ENCODE data around the gene ARMC9.

Gene ARMC9

GRCh38 chr2:231357931-231358330, 159.5 kb downstream of the ARMC9 start:
- no peak for TF ChIP-seq ZNF274 (IDR thresholded peaks at IDR 0.05; ENCODE audit: low read depth, low read length)
- no peak overlapping the region for H3K4me3 ChIP-seq (ENCODE audit: low read length)

- no peak for TF ChIP-seq ZNF274 (IDR thresholded peaks at IDR 0.05; ENCODE audit: low read depth, low read length)
- no peak overlapping the region for H3K4me3 ChIP-seq (ENCODE audit: low read length)
Measured at GRCh38 chr2:231359441-231359840, 161.0 kb downstream of the ARMC9 start.

GRCh38 chr2:231359948-231360347, 161.5 kb downstream of the ARMC9 start:
- no peak for TF ChIP-seq ZNF274 (IDR thresholded peaks at IDR 0.05; ENCODE audit: low read depth, low read length)
- H3K4me3 ChIP-seq (ENCODE audit: low read length) = no peak overlapping the region

- H3K4me3 ChIP-seq (ENCODE audit: low read length) = no peak overlapping the region
- no peak for TF ChIP-seq ZNF274 (IDR thresholded peaks at IDR 0.05; ENCODE audit: low read depth, low read length)
Measured at GRCh38 chr2:231360401-231360800, 162.0 kb downstream of the ARMC9 start.

- no peak for TF ChIP-seq ZNF274 (IDR thresholded peaks at IDR 0.05; ENCODE audit: low read depth, low read length)
- no peak overlapping the region for H3K4me3 ChIP-seq (ENCODE audit: low read length)
Measured at GRCh38 chr2:231360881-231361371, 162.5 kb downstream of the ARMC9 start.

- H3K4me3 ChIP-seq (ENCODE audit: low read length) = no peak overlapping the region; the same call in 1 of the 2 replicates
- TF ChIP-seq ZNF274 (IDR thresholded peaks at IDR 0.05; ENCODE audit: low read depth, low read length) = no peak
Measured at GRCh38 chr2:231361701-231362554, 163.5 kb downstream of the ARMC9 start.

GRCh38 chr2:231362555-231363184, 164.2 kb downstream of the ARMC9 start:
- no peak overlapping the region for H3K4me3 ChIP-seq (ENCODE audit: low read length)
- TF ChIP-seq ZNF274 (IDR thresholded peaks at IDR 0.05; ENCODE audit: low read depth, low read length) = no peak

GRCh38 chr2:231364061-231364460, 165.6 kb downstream of the ARMC9 start:
- H3K4me3 ChIP-seq (ENCODE audit: low read length) = no peak overlapping the region
- TF ChIP-seq ZNF274 (IDR thresholded peaks at IDR 0.05; ENCODE audit: low read depth, low read length) = no peak

- H3K4me3 ChIP-seq (ENCODE audit: low read length) = no peak overlapping the region
- no peak for TF ChIP-seq ZNF274 (IDR thresholded peaks at IDR 0.05; ENCODE audit: low read depth, low read length)
Measured at GRCh38 chr2:231364961-231365810, 166.8 kb downstream of the ARMC9 start.

- no peak overlapping the region for H3K4me3 ChIP-seq (ENCODE audit: low read length)
- TF ChIP-seq ZNF274 (IDR thresholded peaks at IDR 0.05; ENCODE audit: low read depth, low read length) = no peak
Measured at GRCh38 chr2:231367178-231367577, 168.7 kb downstream of the ARMC9 start.

- no peak for TF ChIP-seq ZNF274 (IDR thresholded peaks at IDR 0.05; ENCODE audit: low read depth, low read length)
- H3K4me3 ChIP-seq (ENCODE audit: low read length) = no peak overlapping the region
Measured at GRCh38 chr2:231369580-231370428, 171.4 kb downstream of the ARMC9 start.

GRCh38 chr2:231370429-231370748, 172.0 kb downstream of the ARMC9 start:
- TF ChIP-seq ZNF274 (IDR thresholded peaks at IDR 0.05; ENCODE audit: low read depth, low read length) = no peak
- H3K4me3 ChIP-seq (ENCODE audit: low read length) = no peak overlapping the region

GRCh38 chr2:231370749-231371429, 172.5 kb downstream of the ARMC9 start:
- no peak overlapping the region for H3K4me3 ChIP-seq (ENCODE audit: low read length)
- TF ChIP-seq ZNF274 (IDR thresholded peaks at IDR 0.05; ENCODE audit: low read depth, low read length) = no peak

Data from GM08714 (cell line).